Measurements from ENCODE around the gene C5orf63. TPM values are rescaled to one million over a fixed set of nuclear protein-coding genes. Genes with fewer than 3 reads are reported as not detected.

The C5orf63 gene
- total and polyA plus RNA-seq, 2 of the 13 experiments (the other 11 are each of a cell fraction or from before 2014, with no cell fraction given): 7.9 to 8.8 TPM

DNA sequence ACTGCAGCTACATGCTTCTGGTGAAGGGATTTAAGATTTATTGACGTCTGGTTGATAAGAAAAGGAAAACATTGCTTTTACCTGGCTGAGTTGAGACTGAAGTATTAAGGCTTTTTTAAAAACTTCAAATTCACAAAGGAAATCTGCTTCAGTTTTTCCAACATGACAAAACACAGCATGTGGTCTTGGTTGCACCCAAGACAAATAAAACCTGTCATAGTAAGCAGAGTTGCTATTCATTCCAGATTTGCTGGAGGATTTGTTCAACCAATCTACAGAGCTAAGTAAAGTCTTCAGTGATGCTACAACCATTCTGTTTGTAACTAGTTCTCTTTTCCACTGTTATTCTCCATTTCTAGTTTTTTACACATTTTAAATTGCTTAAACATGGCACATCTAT is 11.3 kb downstream of the C5orf63 start:
- DNase-seq (ENCODE audit: low spot score) (no peak), FAIRE-seq (no peak), ATAC-seq (no peak)
- Histone ChIP-seq H3K9ac (ENCODE audit: insufficient read depth, low read depth, low read length) (no peak overlapping the region), H3K4me3 (replicated peaks in 1 of 3; ENCODE audit: insufficient read depth in 1 of 3, low read depth in 2 of 3, low read length in 3 of 3) (no peak overlapping the region), H3K36me3 (replicated peaks in 1 of 2; ENCODE audit: control insufficient read depth in 1 of 2, insufficient read depth in 2 of 2, low read length in 2 of 2) (no peaks in the 10 kb centered on the region), H3K4me2 (ENCODE audit: low read depth, low read length) (no peak overlapping the region), H3K4me1 (ENCODE audit: insufficient read depth, low read length) (no peaks in the 10 kb centered on the region), H3K9me3 (ENCODE audit: low read length) (no peaks in the 10 kb centered on the region), H2AFZ (ENCODE audit: low read length) (no peak overlapping the region), H3K27ac (ENCODE audit: extremely low read length, insufficient read depth, low read length) (no peak overlapping the region), H3K27me3 (ENCODE audit: control insufficient read depth in 1 of 2, insufficient read depth in 2 of 2, low read length in 2 of 2) (no peaks in the 10 kb centered on the region), H4K20me1 (ENCODE audit: insufficient read depth, low read length) (no peaks in the 10 kb centered on the region), H3K79me2 (ENCODE audit: insufficient read depth, low read length) (no peaks in the 10 kb centered on the region)
- in situ Hi-C loops (cut with HindIII; ENCODE audit: extremely low pct_ligation_motif_present, low pct_unique_long_range_greater_than_20kb) (no loop called here), intact Hi-C loops (cut with micrococcal nuclease; ENCODE audit: unreplicated experiment) (no loop called here)
- WGBS (ENCODE audit: low lambda C conversion rate): 96% methylated on average over 1 of the region's 1 CpG
- BruUV-seq (replicated peaks): no TSS peak
- POLR2A ChIA-PET: no interaction called here
- TF ChIP-seq NFRKB (IDR thresholded peaks at IDR 0.05): no peak
- TF ChIP-seq, protein P1, sequence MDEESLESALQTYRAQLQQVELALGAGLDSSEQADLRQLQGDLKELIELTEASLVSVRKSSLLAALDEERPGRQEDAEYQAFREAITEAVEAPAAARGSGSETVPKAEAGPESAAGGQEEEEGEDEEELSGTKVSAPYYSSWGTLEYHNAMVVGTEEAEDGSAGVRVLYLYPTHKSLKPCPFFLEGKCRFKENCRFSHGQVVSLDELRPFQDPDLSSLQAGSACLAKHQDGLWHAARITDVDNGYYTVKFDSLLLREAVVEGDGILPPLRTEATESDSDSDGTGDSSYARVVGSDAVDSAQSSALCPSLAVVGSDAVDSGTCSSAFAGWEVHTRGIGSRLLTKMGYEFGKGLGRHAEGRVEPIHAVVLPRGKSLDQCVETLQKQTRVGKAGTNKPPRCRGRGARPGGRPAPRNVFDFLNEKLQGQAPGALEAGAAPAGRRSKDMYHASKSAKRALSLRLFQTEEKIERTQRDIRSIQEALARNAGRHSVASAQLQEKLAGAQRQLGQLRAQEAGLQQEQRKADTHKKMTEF (CRISPR knock-in tag; IDR thresholded peaks at IDR 0.05): no peak
- TF ChIP-seq ZNF446 (CRISPR knock-in tag; IDR thresholded peaks at IDR 0.05): no peak
- TF ChIP-seq, protein P2, sequence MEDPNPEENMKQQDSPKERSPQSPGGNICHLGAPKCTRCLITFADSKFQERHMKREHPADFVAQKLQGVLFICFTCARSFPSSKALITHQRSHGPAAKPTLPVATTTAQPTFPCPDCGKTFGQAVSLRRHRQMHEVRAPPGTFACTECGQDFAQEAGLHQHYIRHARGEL (CRISPR knock-in tag; IDR thresholded peaks at IDR 0.05): no peak
- TF ChIP-seq SOX6 (IDR thresholded peaks at IDR 0.05): no peak
- TF ChIP-seq SOX6 (CRISPR knock-in tag; IDR thresholded peaks at IDR 0.05): no peak
- no peak for TF ChIP-seq ZNF850 (CRISPR knock-in tag; conservative IDR thresholded peaks at IDR 0.05)
- no peak for TF ChIP-seq SP2 (CRISPR knock-in tag; IDR thresholded peaks at IDR 0.05)
- TF ChIP-seq TBX3 (IDR thresholded peaks at IDR 0.05; ENCODE audit: borderline replicate concordance): no peak
- no peak for TF ChIP-seq NR2F6 (IDR thresholded peaks at IDR 0.05)
- TF ChIP-seq NR2F6 (CRISPR knock-in tag; IDR thresholded peaks at IDR 0.05): no peak
- no peak for TF ChIP-seq SMAD1 (CRISPR knock-in tag; IDR thresholded peaks at IDR 0.05; ENCODE audit: borderline replicate concordance, low read depth)
- TF ChIP-seq ZNF256 (CRISPR knock-in tag; conservative IDR thresholded peaks at IDR 0.05): no peak
- no peak for TF ChIP-seq SMYD3 (CRISPR knock-in tag; IDR thresholded peaks at IDR 0.05)
- TF ChIP-seq XBP1 (CRISPR knock-in tag; IDR thresholded peaks at IDR 0.05): no peak
- no peak for TF ChIP-seq ZMYM4 (CRISPR knock-in tag; IDR thresholded peaks at IDR 0.05)
- TF ChIP-seq, protein P3, sequence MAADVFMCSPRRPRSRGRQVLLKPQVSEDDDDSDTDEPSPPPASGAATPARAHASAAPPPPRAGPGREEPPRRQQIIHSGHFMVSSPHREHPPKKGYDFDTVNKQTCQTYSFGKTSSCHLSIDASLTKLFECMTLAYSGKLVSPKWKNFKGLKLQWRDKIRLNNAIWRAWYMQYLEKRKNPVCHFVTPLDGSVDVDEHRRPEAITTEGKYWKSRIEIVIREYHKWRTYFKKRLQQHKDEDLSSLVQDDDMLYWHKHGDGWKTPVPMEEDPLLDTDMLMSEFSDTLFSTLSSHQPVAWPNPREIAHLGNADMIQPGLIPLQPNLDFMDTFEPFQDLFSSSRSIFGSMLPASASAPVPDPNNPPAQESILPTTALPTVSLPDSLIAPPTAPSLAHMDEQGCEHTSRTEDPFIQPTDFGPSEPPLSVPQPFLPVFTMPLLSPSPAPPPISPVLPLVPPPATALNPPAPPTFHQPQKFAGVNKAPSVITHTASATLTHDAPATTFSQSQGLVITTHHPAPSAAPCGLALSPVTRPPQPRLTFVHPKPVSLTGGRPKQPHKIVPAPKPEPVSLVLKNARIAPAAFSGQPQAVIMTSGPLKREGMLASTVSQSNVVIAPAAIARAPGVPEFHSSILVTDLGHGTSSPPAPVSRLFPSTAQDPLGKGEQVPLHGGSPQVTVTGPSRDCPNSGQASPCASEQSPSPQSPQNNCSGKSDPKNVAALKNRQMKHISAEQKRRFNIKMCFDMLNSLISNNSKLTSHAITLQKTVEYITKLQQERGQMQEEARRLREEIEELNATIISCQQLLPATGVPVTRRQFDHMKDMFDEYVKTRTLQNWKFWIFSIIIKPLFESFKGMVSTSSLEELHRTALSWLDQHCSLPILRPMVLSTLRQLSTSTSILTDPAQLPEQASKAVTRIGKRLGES (CRISPR knock-in tag; IDR thresholded peaks at IDR 0.05; ENCODE audit: borderline replicate concordance): no peak
- CTCF ChIA-PET (ENCODE audit: low intra/inter-chr PET ratio, low total read pairs): no interaction called here
